Sigmoid colon (tissue), 7 donors: ENCODE measurements around the gene ZNF365. TPM values are rescaled to one million over a fixed set of nuclear protein-coding genes. Genes with fewer than 3 reads are reported as not detected.

Experiments
- DNase-seq: peaks from one replicate; pipeline ENCODE4 v3.0.0-alpha.2; 2019
- H3K27ac ChIP-seq, 4 donors: fragments of 200-600 bp; sonication (generic); one replicate each; pipeline ENCODE4 v1.5.1; 2016 to 2019; ENCODE audit warnings: mild to moderate bottlenecking in 1 of 4
- H3K27me3 ChIP-seq, 3 donors: fragments of 200-600 bp; sonication (generic); one replicate each; pipeline ENCODE4 v1.5.1; 2019; ENCODE audit warnings: mild to moderate bottlenecking in 1 of 3
- H3K36me3 ChIP-seq, 4 donors: fragments of 200-600 bp; sonication (generic); one replicate each; pipeline ENCODE4 v1.5.1; 2016 to 2019
- H3K4me1 ChIP-seq, 4 donors: fragments of 200-600 bp; sonication (generic); one replicate each; pipeline ENCODE4 v1.5.1; 2017 to 2019
- H3K4me3 ChIP-seq, 4 donors: fragments of 200-600 bp; sonication (generic); one replicate each; pipeline ENCODE4 v1.5.1; 2017 to 2019; ENCODE audit warnings: mild to moderate bottlenecking in 2 of 4, moderate library complexity in 1 of 4
- H3K9me3 ChIP-seq, 4 donors: fragments of 200-600 bp in 3 of 4; sonication (generic) in 3 of 4; one replicate each; pipeline versions ENCODE4 v1.5.1 to v1.6.1; 2013 to 2019
- CTCF ChIP-seq, 4 experiments: fragments of 450-650 bp in 3 of 4; fragments of 200-600 bp in 1 of 4; IDR thresholded peaks; one replicate each; pipeline ENCODE4 v1.5.1; 2016 to 2019; ENCODE audit warnings: antibody characterized with exemption in 4 of 4, mild to moderate bottlenecking in 3 of 4, moderate library complexity in 2 of 4
- EP300 ChIP-seq, 4 donors: sonication (generic); formaldehyde crosslinking; IDR thresholded peaks; one replicate each; pipeline ENCODE4 v1.6.1; 2017; ENCODE audit warnings: antibody characterized with exemption in 4 of 4
- POLR2A ChIP-seq, 2 donors: fragments of 450-650 bp; IDR thresholded peaks; one replicate each; pipeline ENCODE4 v1.6.1; 2016; ENCODE audit warnings: antibody characterized with exemption in 2 of 2, mild to moderate bottlenecking in 2 of 2, moderate library complexity in 2 of 2
- POLR2AphosphoS5 ChIP-seq, 4 donors: sonication (generic); formaldehyde crosslinking; IDR thresholded peaks; one replicate each; pipeline ENCODE4 v1.6.1; 2017; ENCODE audit warnings: antibody characterized with exemption in 4 of 4
- WGBS, 2 donors: extraction: QIAGEN DNeasy Blood & Tissue Kit; methylation state at CpG; one replicate each; pipeline ENCODE4 v1.1.7; 2013; 5-methylcytosine and 5-hydroxymethylcytosine counted together
- intact Hi-C: fragments of 100-400 bp; cut with DNase I; formaldehyde crosslinking; loops from one replicate; pipeline ENCODE4 v1.15.1; 2023
- polyA plus RNA-seq, 3 donors: library from polyadenylated mRNA; stranded (reverse); fragments of 200-250 nt; gene quantifications; one replicate each; pipeline ENCODE4 v1.2.3, GENCODE V29; 2013
- total RNA-seq, 4 donors: library from RNA; depleted of rRNA; stranded (reverse); fragments of >200 nt; gene quantifications; one replicate each; pipeline ENCODE4 v1.1.0, GENCODE V29; 2016
- donor health status: healthy with polysubstance abuse.
- donor health status: Bipolar disorder and iron deficiency.
- donor health status: healthy.

The ZNF365 gene
- total and polyA plus RNA-seq, 7 donors, result 0.16 to 0.82 (median 0.38) TPM; not detected in 3

GRCh38 chr10:62336404-62336803 is 37.8 kb upstream of the ZNF365 start:
- WGBS, 2 donors, result 96 to 97% methylated on average over 1 of the region's 1 CpG
- no peak overlapping the region for H3K4me3 ChIP-seq
- no peak overlapping the region for H3K27ac ChIP-seq
- no peaks in the 10 kb centered on the region for H3K4me1 ChIP-seq
- H3K36me3 ChIP-seq, result no peaks in the 10 kb centered on the region
- intact Hi-C loops, result no loop called here
- H3K9me3 ChIP-seq, result peaks cover 0 to 1% (median 0%) of the 10 kb centered on the region in 4 donors
- no peak for TF ChIP-seq EP300 (IDR thresholded peaks at IDR 0.05)
- TF ChIP-seq POLR2A (IDR thresholded peaks at IDR 0.05), result no peak
- TF ChIP-seq CTCF (IDR thresholded peaks at IDR 0.05), result no peak
- TF ChIP-seq POLR2AphosphoS5 (IDR thresholded peaks at IDR 0.05), result no peak
- no peaks in the 10 kb centered on the region for H3K27me3 ChIP-seq
- no peak for DNase-seq

GRCh38 chr10:62341419-62341818 is 32.8 kb upstream of the ZNF365 start:
- Histone ChIP-seq H3K27ac (no peak overlapping the region), H3K9me3 (peaks cover 0 to 6% (median 4%) of the 10 kb centered on the region in 4 donors), H3K27me3 (no peaks in the 10 kb centered on the region), H3K4me1 (no peaks in the 10 kb centered on the region), H3K4me3 (no peak overlapping the region), H3K36me3 (no peaks in the 10 kb centered on the region)
- intact Hi-C loops, result no loop called here
- TF ChIP-seq CTCF (IDR thresholded peaks at IDR 0.05) (no peak), POLR2AphosphoS5 (IDR thresholded peaks at IDR 0.05) (no peak), EP300 (IDR thresholded peaks at IDR 0.05) (no peak), POLR2A (IDR thresholded peaks at IDR 0.05) (no peak)
- DNase-seq, result no peak

GRCh38 chr10:62343000-62343399 is 31.2 kb upstream of the ZNF365 start:
- intact Hi-C loops, result no loop called here
- Histone ChIP-seq H3K9me3 (peaks cover 0 to 6% (median 4%) of the 10 kb centered on the region in 4 donors), H3K4me3 (no peak overlapping the region), H3K27ac (no peak overlapping the region), H3K4me1 (no peaks in the 10 kb centered on the region), H3K27me3 (no peaks in the 10 kb centered on the region), H3K36me3 (no peaks in the 10 kb centered on the region)
- WGBS, 2 donors, result 92% methylated on average over 1 of the region's 1 CpG
- TF ChIP-seq POLR2AphosphoS5 (IDR thresholded peaks at IDR 0.05) (no peak), CTCF (IDR thresholded peaks at IDR 0.05) (no peak), EP300 (IDR thresholded peaks at IDR 0.05) (no peak), POLR2A (IDR thresholded peaks at IDR 0.05) (no peak)
- no peak for DNase-seq

DNA sequence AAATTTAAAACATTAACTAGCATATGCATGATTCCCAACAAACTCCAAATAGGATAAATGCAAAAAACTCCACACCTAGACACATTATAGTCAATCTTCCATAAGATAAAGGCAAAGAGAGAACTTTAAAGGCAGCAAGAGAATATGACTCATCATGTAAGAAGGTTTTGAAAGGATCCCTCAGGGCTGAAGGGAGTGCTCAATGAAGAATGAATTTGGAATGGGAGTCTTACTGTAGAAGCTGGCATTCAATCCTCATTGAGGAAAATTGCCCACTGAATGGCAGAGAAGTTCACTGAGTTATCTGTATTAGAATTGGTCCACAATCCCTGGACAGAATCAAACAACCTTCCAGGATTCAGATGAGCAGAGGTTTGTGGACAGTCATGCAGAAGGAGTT is 26.1 kb upstream of the ZNF365 start:
- Histone ChIP-seq H3K4me1 (no peaks in the 10 kb centered on the region), H3K27me3 (no peaks in the 10 kb centered on the region), H3K36me3 (no peaks in the 10 kb centered on the region), H3K9me3 (peaks cover 0 to 3% (median under 1%) of the 10 kb centered on the region in 4 donors), H3K4me3 (no peak overlapping the region), H3K27ac (no peak overlapping the region)
- TF ChIP-seq CTCF (IDR thresholded peaks at IDR 0.05) (no peak), EP300 (IDR thresholded peaks at IDR 0.05) (no peak), POLR2A (IDR thresholded peaks at IDR 0.05) (no peak), POLR2AphosphoS5 (IDR thresholded peaks at IDR 0.05) (no peak)
- DNase-seq, result no peak
- intact Hi-C loops, result no loop called here

- no peaks in the 10 kb centered on the region for H3K36me3 ChIP-seq
- no peak for DNase-seq
- H3K4me3 ChIP-seq, result no peak overlapping the region
- no peak overlapping the region for H3K27ac ChIP-seq
- no peaks in the 10 kb centered on the region for H3K4me1 ChIP-seq
- TF ChIP-seq POLR2AphosphoS5 (IDR thresholded peaks at IDR 0.05), result no peak
- TF ChIP-seq POLR2A (IDR thresholded peaks at IDR 0.05), result no peak
- no peak for TF ChIP-seq EP300 (IDR thresholded peaks at IDR 0.05)
- TF ChIP-seq CTCF (IDR thresholded peaks at IDR 0.05), result no peak
- intact Hi-C loops, result no loop called here
- H3K27me3 ChIP-seq, result no peaks in the 10 kb centered on the region
- H3K9me3 ChIP-seq, result no peaks in the 10 kb centered on the region
Observed at GRCh38 chr10:62352356-62352970, 21.7 kb upstream of the ZNF365 start.
